Measurements from ENCODE around the gene COQ8B. TPM values are rescaled to one million over a fixed set of nuclear protein-coding genes. Genes with fewer than 3 reads are reported as not detected.

The COQ8B gene
- total and polyA plus RNA-seq, 4 donors, result 20.5 to 79.8 (median 32.8) TPM

- WGBS, 2 donors, result 89 to 91% methylated on average over 23 to 24 of the region's 24 CpGs
- Histone ChIP-seq H3K4me3 (ENCODE audit: low read length in 2 of 2) (no peak overlapping the region), H3K27me3 (ENCODE audit: control insufficient read depth in 1 of 2, insufficient read depth in 2 of 2, low read length in 1 of 2) (no peaks in the 10 kb centered on the region), H3K36me3 (ENCODE audit: control insufficient read depth in 1 of 2, insufficient read depth in 2 of 2, low read length in 1 of 2) (peaks cover 0 to 12% of the 10 kb centered on the region in 2 donors), H3K27ac (ENCODE audit: low read depth in 1 of 2, low read length in 2 of 2) (no peak overlapping the region), H3K9me3 (ENCODE audit: control insufficient read depth, low read length) (no peaks in the 10 kb centered on the region), H3K4me1 (ENCODE audit: control insufficient read depth in 1 of 2, insufficient read depth in 2 of 2, low read length in 2 of 2) (no peaks in the 10 kb centered on the region)
- intact Hi-C loops (cut with DNase I), result no loop called here
- DNase-seq, result no peak
- no peak for ATAC-seq (ENCODE audit: low FRiP score)
Measured at GRCh38 chr19:40703029-40703755, 13.5 kb downstream of the COQ8B start.

GRCh38 chr19:40702337-40703012 lies 14.2 kb downstream of the COQ8B start:
- H3K27me3 ChIP-seq (ENCODE audit: control insufficient read depth in 1 of 2, insufficient read depth in 2 of 2, low read length in 1 of 2), result no peaks in the 10 kb centered on the region
- no peak for DNase-seq
- H3K27ac ChIP-seq (ENCODE audit: low read depth in 1 of 2, low read length in 2 of 2), result no peak overlapping the region
- H3K4me1 ChIP-seq (ENCODE audit: control insufficient read depth in 1 of 2, insufficient read depth in 2 of 2, low read length in 2 of 2), result no peaks in the 10 kb centered on the region
- intact Hi-C loops (cut with DNase I), result no loop called here
- peak; percentile 23 for ATAC-seq (ENCODE audit: low FRiP score)
- WGBS, 2 donors, result 67 to 74% methylated on average over 15 to 18 of the region's 18 CpGs
- no peaks in the 10 kb centered on the region for H3K9me3 ChIP-seq (ENCODE audit: control insufficient read depth, low read length)
- H3K36me3 ChIP-seq (ENCODE audit: control insufficient read depth in 1 of 2, insufficient read depth in 2 of 2, low read length in 1 of 2), result peaks cover 0 to 12% of the 10 kb centered on the region in 2 donors
- H3K4me3 ChIP-seq (ENCODE audit: low read length in 2 of 2), result no peak overlapping the region

DNA sequence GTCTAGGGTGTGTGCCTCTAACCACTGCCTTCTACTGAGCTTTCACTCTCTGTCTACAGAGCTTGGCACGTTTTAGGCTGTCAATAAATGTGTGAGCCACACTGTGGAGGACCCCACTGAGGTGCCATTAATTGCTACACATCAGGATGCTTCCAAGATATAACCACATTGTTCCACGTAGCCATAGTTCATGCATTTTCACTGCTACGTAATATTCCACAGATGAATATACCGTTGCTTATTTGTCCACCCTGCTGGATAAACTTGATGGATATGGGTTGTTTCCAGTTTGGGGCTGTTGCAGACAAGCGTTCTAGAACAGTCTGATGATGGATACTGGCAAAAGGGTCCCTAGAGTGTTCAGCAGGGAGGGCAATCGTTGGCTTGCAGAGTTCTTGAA lies 14.9 kb downstream of the COQ8B start:
- Histone ChIP-seq H3K27me3 (ENCODE audit: control insufficient read depth in 1 of 2, insufficient read depth in 2 of 2, low read length in 1 of 2) (no peaks in the 10 kb centered on the region), H3K4me1 (ENCODE audit: control insufficient read depth in 1 of 2, insufficient read depth in 2 of 2, low read length in 2 of 2) (no peaks in the 10 kb centered on the region), H3K9me3 (ENCODE audit: control insufficient read depth, low read length) (no peaks in the 10 kb centered on the region), H3K36me3 (ENCODE audit: control insufficient read depth in 1 of 2, insufficient read depth in 2 of 2, low read length in 1 of 2) (peaks cover 0 to 12% of the 10 kb centered on the region in 2 donors), H3K4me3 (ENCODE audit: low read length in 2 of 2) (no peak overlapping the region), H3K27ac (ENCODE audit: low read depth in 1 of 2, low read length in 2 of 2) (no peak overlapping the region)
- ATAC-seq (ENCODE audit: low FRiP score) (no peak), DNase-seq (no peak)
- intact Hi-C loops (cut with DNase I), result no loop called here
- 91 to 95% methylated on average over 6 of the region's 6 CpGs for WGBS, 2 donors

- no peaks in the 10 kb centered on the region for H3K4me1 ChIP-seq (ENCODE audit: control insufficient read depth in 1 of 2, insufficient read depth in 2 of 2, low read length in 2 of 2)
- H3K27me3 ChIP-seq (ENCODE audit: control insufficient read depth in 1 of 2, insufficient read depth in 2 of 2, low read length in 1 of 2), result no peaks in the 10 kb centered on the region
- 92 to 94% methylated on average over 9 of the region's 9 CpGs for WGBS, 2 donors
- intact Hi-C loops (cut with DNase I), result no loop called here
- H3K27ac ChIP-seq (ENCODE audit: low read depth in 1 of 2, low read length in 2 of 2), result no peak overlapping the region
- peak; percentile 19 for ATAC-seq (ENCODE audit: low FRiP score)
- DNase-seq, result no peak
- H3K4me3 ChIP-seq (ENCODE audit: low read length in 2 of 2), result no peak overlapping the region
- H3K36me3 ChIP-seq (ENCODE audit: control insufficient read depth in 1 of 2, insufficient read depth in 2 of 2, low read length in 1 of 2), result peaks cover 0 to 11% of the 10 kb centered on the region in 2 donors
- H3K9me3 ChIP-seq (ENCODE audit: control insufficient read depth, low read length), result no peaks in the 10 kb centered on the region
Measured at GRCh38 chr19:40700083-40700482, 16.6 kb downstream of the COQ8B start.

DNA sequence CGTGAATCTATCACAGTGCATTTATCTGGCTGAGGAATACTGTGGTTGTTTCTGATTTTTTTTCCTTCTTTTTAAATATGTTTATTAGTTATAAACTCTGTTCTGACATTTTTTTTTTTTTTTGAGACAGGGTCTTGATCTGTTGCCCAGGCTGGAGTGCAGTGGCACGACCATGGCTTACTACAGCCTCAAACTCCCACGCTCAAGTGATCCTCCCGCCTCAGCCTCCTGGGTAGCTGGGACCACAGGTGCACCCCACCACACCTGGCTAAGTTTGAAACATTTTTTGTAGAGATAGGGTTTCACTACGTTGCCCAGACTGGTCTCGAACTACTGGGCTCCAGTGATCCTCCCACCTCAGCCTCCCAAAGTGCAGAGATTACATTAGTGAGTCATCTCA lies 19.7 kb downstream of the COQ8B start:
- intact Hi-C loops (cut with DNase I), result no loop called here
- H3K36me3 ChIP-seq (ENCODE audit: control insufficient read depth in 1 of 2, insufficient read depth in 2 of 2, low read length in 1 of 2), result peaks cover 0 to 3% of the 10 kb centered on the region in 2 donors

GRCh38 chr19:40695881-40696280 lies 20.8 kb downstream of the COQ8B start:
- intact Hi-C loops (cut with DNase I), result no loop called here
- peaks cover 0 to 3% of the 10 kb centered on the region in 2 donors for H3K36me3 ChIP-seq (ENCODE audit: control insufficient read depth in 1 of 2, insufficient read depth in 2 of 2, low read length in 1 of 2)
- no peak overlapping the region for H3K27ac ChIP-seq (ENCODE audit: low read depth in 1 of 2, low read length in 2 of 2)
- ATAC-seq (ENCODE audit: low FRiP score) (no peak), DNase-seq (no peak)
- H3K4me3 ChIP-seq (ENCODE audit: low read length in 2 of 2), result no peak overlapping the region
- 72 to 81% methylated on average over 5 of the region's 5 CpGs for WGBS, 2 donors
- H3K4me1 ChIP-seq (ENCODE audit: control insufficient read depth in 1 of 2, insufficient read depth in 2 of 2, low read length in 2 of 2), result no peaks in the 10 kb centered on the region
- no peaks in the 10 kb centered on the region for H3K27me3 ChIP-seq (ENCODE audit: control insufficient read depth in 1 of 2, insufficient read depth in 2 of 2, low read length in 1 of 2)
- H3K9me3 ChIP-seq (ENCODE audit: control insufficient read depth, low read length), result no peaks in the 10 kb centered on the region

More for the DNA sequence above, 19.7 kb downstream of the COQ8B start:
- Histone ChIP-seq H3K27ac (ENCODE audit: low read depth in 1 of 2, low read length in 2 of 2) (no peak overlapping the region), H3K4me3 (ENCODE audit: low read length in 2 of 2) (no peak overlapping the region), H3K27me3 (ENCODE audit: control insufficient read depth in 1 of 2, insufficient read depth in 2 of 2, low read length in 1 of 2) (no peaks in the 10 kb centered on the region), H3K4me1 (ENCODE audit: control insufficient read depth in 1 of 2, insufficient read depth in 2 of 2, low read length in 2 of 2) (no peaks in the 10 kb centered on the region), H3K9me3 (ENCODE audit: control insufficient read depth, low read length) (no peaks in the 10 kb centered on the region)
- DNase-seq (no peak), ATAC-seq (ENCODE audit: low FRiP score) (no peak)
- 95% methylated on average over 6 of the region's 6 CpGs for WGBS, 2 donors

- ATAC-seq (ENCODE audit: low FRiP score) (no peak), DNase-seq (no peak)
- no peaks in the 10 kb centered on the region for H3K27me3 ChIP-seq (ENCODE audit: control insufficient read depth in 1 of 2, insufficient read depth in 2 of 2, low read length in 1 of 2)
- H3K27ac ChIP-seq (ENCODE audit: low read depth in 1 of 2, low read length in 2 of 2), result no peak overlapping the region
- H3K4me1 ChIP-seq (ENCODE audit: control insufficient read depth in 1 of 2, insufficient read depth in 2 of 2, low read length in 2 of 2), result no peaks in the 10 kb centered on the region
- intact Hi-C loops (cut with DNase I), result no loop called here
- WGBS, 2 donors, result 86 to 87% methylated on average over 4 of the region's 4 CpGs
- H3K9me3 ChIP-seq (ENCODE audit: control insufficient read depth, low read length), result no peaks in the 10 kb centered on the region
- H3K36me3 ChIP-seq (ENCODE audit: control insufficient read depth in 1 of 2, insufficient read depth in 2 of 2, low read length in 1 of 2), result no peaks in the 10 kb centered on the region
- no peak overlapping the region for H3K4me3 ChIP-seq (ENCODE audit: low read length in 2 of 2)
Measured at GRCh38 chr19:40693896-40694295, 22.8 kb downstream of the COQ8B start.

DNA sequence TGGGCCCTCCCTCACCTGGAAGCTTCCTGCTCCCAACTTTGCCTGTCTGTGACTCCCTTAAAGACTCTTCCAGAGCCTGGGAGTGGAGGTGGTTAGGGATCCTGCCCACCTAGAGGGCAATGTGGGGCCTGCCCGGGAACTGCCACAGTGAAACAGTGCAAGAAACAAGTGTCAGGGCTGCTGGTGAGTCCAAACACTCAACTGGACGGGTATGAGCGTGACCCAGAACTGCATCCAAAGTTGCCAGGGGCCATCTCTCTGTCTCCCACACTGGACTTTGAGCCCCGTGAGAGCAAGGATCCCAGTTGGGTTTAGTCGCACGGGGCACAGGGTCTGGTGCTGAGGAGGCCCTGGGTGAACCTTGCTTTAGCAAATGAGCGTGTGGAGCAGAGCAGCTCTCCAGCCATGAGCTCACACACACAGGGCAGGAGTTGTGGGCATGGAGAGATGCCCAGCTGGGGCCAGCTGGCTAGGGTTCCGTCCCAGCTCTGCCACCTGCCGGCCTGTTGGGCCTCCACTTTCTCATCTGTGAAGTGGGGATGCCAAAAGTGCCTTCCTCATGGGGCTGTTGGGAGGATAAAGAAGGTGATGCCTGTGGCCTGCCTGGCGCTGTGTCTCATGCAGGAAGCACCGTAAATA lies 23.4 kb downstream of the COQ8B start:
- no peaks in the 10 kb centered on the region for H3K4me1 ChIP-seq (ENCODE audit: control insufficient read depth in 1 of 2, insufficient read depth in 2 of 2, low read length in 2 of 2)
- no peak overlapping the region for H3K4me3 ChIP-seq (ENCODE audit: low read length in 2 of 2)
- no peak overlapping the region for H3K27ac ChIP-seq (ENCODE audit: low read depth in 1 of 2, low read length in 2 of 2)
- ATAC-seq (ENCODE audit: low FRiP score) (no peak), DNase-seq (no peak)
- no peaks in the 10 kb centered on the region for H3K9me3 ChIP-seq (ENCODE audit: control insufficient read depth, low read length)
- H3K36me3 ChIP-seq (ENCODE audit: control insufficient read depth in 1 of 2, insufficient read depth in 2 of 2, low read length in 1 of 2), result no peaks in the 10 kb centered on the region
- intact Hi-C loops (cut with DNase I), result no loop called here
- WGBS, 2 donors, result 69 to 71% methylated on average over 11 of the region's 11 CpGs
- H3K27me3 ChIP-seq (ENCODE audit: control insufficient read depth in 1 of 2, insufficient read depth in 2 of 2, low read length in 1 of 2), result no peaks in the 10 kb centered on the region

All from aorta (tissue), 5 donors.